ENCODE data around the gene PSMF1.

DNA sequence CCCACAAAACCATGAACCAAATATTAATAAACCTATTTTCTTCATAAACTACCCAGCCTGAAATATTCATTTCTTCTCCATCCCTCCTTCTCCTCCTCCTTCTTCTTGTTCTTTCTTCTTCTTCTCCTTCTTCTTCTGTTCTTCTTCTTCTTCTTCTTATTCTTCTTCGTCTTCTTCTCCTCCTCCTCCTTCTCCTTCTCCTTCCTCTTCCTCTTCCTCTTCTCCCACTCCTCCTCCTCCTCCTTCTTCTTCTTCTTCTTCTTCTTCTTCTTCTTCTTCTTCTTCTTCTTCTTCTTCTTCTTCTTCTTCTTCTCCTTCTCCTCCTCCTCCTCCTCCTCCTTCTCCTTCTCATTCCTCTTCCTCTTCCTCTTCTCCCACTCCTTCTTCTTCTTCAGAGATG lies 71.4 kb downstream of the PSMF1 start:
- TF ChIP-seq ZBTB1 (CRISPR knock-in tag; IDR thresholded peaks at IDR 0.05; ENCODE audit: borderline replicate concordance, low read depth) (no peak), MYC (IDR thresholded peaks at IDR 0.05; ENCODE audit: low read depth, low read length) (no peak), MYC (CRISPR knock-in tag; IDR thresholded peaks at IDR 0.05; ENCODE audit: borderline replicate concordance, low read depth) (no peak), SIX5 (IDR thresholded peaks at IDR 0.05; ENCODE audit: borderline replicate concordance in 1 of 2, insufficient read depth in 1 of 2, low read depth in 1 of 2, low read length in 2 of 2) (no peak), SIRT6 (IDR thresholded peaks at IDR 0.05; ENCODE audit: low read depth, low read length) (no peak), MAFG (tag; conservative IDR thresholded peaks at IDR 0.05) (no peak)
- TF ChIP-seq, protein P1, sequence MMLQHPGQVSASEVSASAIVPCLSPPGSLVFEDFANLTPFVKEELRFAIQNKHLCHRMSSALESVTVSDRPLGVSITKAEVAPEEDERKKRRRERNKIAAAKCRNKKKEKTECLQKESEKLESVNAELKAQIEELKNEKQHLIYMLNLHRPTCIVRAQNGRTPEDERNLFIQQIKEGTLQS (IDR thresholded peaks at IDR 0.05): no peak
- TF ChIP-seq, protein P1 (CRISPR knock-in tag; conservative IDR thresholded peaks at IDR 0.05): no peak
